ENCODE data around the gene ASF1A. TPM values are rescaled to one million over a fixed set of nuclear protein-coding genes. Genes with fewer than 3 reads are reported as not detected.

Gene ASF1A
- total and polyA plus RNA-seq, 10 of the 15 experiments (the other 5 are each of a cell fraction or from before 2014, with no cell fraction given), result 23.7 to 103 (median 31.5) TPM

GRCh38 chr6:118876814-118877213, 17.1 kb upstream of the ASF1A start (continued):
- no peak for TF ChIP-seq CBX5 (IDR thresholded peaks at IDR 0.05; ENCODE audit: low read depth)
- no peak for TF ChIP-seq ATF3 (IDR thresholded peaks at IDR 0.05; ENCODE audit: borderline replicate concordance, extremely low read depth, low read depth, low read length)
- no peak for TF ChIP-seq BRCA1 (IDR thresholded peaks at IDR 0.05; ENCODE audit: low read depth, low read length)
- TF ChIP-seq SREBF1 (IDR thresholded peaks at IDR 0.05; ENCODE audit: low read length), result no peak
- no peak for TF ChIP-seq SKIL (IDR thresholded peaks at IDR 0.05; ENCODE audit: low read depth, poor library complexity, severe bottlenecking)
- no peak for TF ChIP-seq NRF1 (conservative IDR thresholded peaks at IDR 0.05; ENCODE audit: low read depth, low read length)
- TF ChIP-seq NFYB (IDR thresholded peaks at IDR 0.05; ENCODE audit: insufficient read depth, low read depth, low read length), result no peak
- TF ChIP-seq MXI1 (IDR thresholded peaks at IDR 0.05; ENCODE audit: low read depth, low read length), result no peak
- TF ChIP-seq ZNF207 (IDR thresholded peaks at IDR 0.05; ENCODE audit: borderline replicate concordance), result no peak
- no peak for TF ChIP-seq YY1 (IDR thresholded peaks at IDR 0.05; ENCODE audit: low read depth, low read length)
- TF ChIP-seq SMAD1 (IDR thresholded peaks at IDR 0.05; ENCODE audit: low read depth, partially characterized antibody), result no peak
- no peak for TF ChIP-seq USF2 (IDR thresholded peaks at IDR 0.05; ENCODE audit: borderline replicate concordance, low read depth, low read length)

Measured in GM12878 (cell line).